ENCODE results near the gene TNIP3. TPM values are rescaled to one million over a fixed set of nuclear protein-coding genes. Genes with fewer than 3 reads are reported as not detected.

Gene TNIP3
- total and polyA plus RNA-seq, 9 of the 15 experiments (the other 6 are each of a cell fraction or from before 2014, with no cell fraction given) = 0.14 TPM; not detected in 8

DNA sequence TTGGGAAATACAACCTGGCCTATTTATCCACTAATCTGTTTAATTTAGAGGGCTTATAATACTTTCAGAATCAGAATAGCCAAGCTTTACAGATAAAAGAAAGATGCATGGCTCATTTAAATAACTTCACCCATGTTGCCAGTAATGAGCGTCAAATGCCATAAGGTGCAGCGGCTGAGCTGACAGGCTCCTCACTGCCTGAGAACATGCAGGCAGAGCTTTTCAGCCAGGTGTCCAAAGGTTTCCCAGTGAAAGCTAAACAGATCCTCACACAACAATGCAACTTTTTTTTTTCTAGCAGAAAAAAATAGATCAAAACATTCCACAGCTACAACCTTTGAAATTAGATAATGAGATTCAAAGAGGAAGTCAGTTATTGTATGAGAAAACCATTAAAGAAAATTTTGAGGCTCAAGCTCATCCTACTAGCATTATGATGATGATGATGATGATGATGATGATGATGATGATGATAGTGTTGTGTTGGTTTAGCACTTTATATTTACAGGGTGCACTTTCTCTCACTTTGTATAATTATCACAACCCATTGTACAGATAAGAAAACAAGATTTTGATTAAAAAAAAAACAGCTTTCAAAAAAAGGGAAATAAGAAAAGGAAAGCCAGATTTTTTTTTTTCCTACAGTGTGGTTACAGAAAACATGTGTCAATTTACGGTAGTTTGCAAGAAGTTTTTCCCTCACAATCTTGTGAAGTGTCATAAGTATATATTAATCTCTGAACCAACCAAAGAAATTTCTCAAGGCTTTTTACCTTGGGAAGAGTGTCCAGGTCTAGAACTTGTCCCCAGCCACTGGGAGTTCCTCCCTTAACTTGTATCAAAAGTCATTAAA, 12.2 kb upstream of the TNIP3 start:
- FAIRE-seq = no peak
- Histone ChIP-seq H3K79me2 (ENCODE audit: control insufficient read depth, insufficient read depth, low read length) (no peaks in the 10 kb centered on the region), H4K20me1 (replicated peaks; ENCODE audit: control insufficient read depth, insufficient read depth, low read length) (no peaks in the 10 kb centered on the region), H3K4me1 (replicated peaks in 1 of 2; ENCODE audit: control insufficient read depth in 2 of 2, insufficient read depth in 2 of 2, low read length in 2 of 2) (no peaks in the 10 kb centered on the region), H3K4me2 (ENCODE audit: insufficient read depth, low read length) (no peak overlapping the region), H3K36me3 (ENCODE audit: control insufficient read depth, insufficient read depth, low read length) (no peaks in the 10 kb centered on the region), H3K9me1 (ENCODE audit: control insufficient read depth, insufficient read depth, low read length) (no peaks in the 10 kb centered on the region), H3K27me3 (ENCODE audit: control insufficient read depth in 2 of 2, insufficient read depth in 2 of 2, low read length in 2 of 2) (no peaks in the 10 kb centered on the region), H2AFZ (ENCODE audit: low read depth, low read length) (no peak overlapping the region), H3K9me3 (replicated peaks; ENCODE audit: control insufficient read depth, insufficient read depth, low read depth, low read length) (no peaks in the 10 kb centered on the region), H3K9ac (ENCODE audit: insufficient read depth in 1 of 2, low read depth in 2 of 2, low read length in 2 of 2) (no peak overlapping the region), H3K4me3 (no peak overlapping the region), H3K27ac (ENCODE audit: extremely low read depth, low read depth, low read length) (no peak overlapping the region)
- DNase-seq (ENCODE audit: extremely low read depth in 1 of 4, low spot score in 3 of 4) = no peak
- CTCF ChIA-PET (ENCODE audit: low intra/inter-chr PET ratio) = no interaction called here
- in situ Hi-C loops (cut with MboI) (no loop called here), intact Hi-C loops (cut with micrococcal nuclease) (no loop called here)
- POLR2A ChIA-PET = no interaction called here
- ATAC-seq = no peak
- WGBS (ENCODE audit: insufficient coverage, low coverage, missing lambda C conversion rate) = 2% methylated on average over 3 of the region's 3 CpGs
- no TSS peak for BruUV-seq (replicated peaks)
- TF ChIP-seq TBP (optimal IDR thresholded peaks at IDR 0.05; ENCODE audit: low read depth, low read length) (no peak), CEBPG (CRISPR knock-in tag; IDR thresholded peaks at IDR 0.05) (no peak), CEBPG (tag; conservative IDR thresholded peaks at IDR 0.05 in 1 of 2, IDR thresholded peaks at IDR 0.05 in 1 of 2) (no peak), ZNF316 (IDR thresholded peaks at IDR 0.05) (no peak), ASH1L (IDR thresholded peaks at IDR 0.05; ENCODE audit: borderline replicate concordance, low read depth, partially characterized antibody) (no peak), BRD4 (IDR thresholded peaks at IDR 0.05) (no peak), HMG20A (CRISPR knock-in tag; conservative IDR thresholded peaks at IDR 0.05) (no peak), POLR2A (conservative IDR thresholded peaks at IDR 0.05) (no peak), E2F3 (CRISPR knock-in tag; IDR thresholded peaks at IDR 0.05) (no peak), SMARCA4 (IDR thresholded peaks at IDR 0.05) (no peak), ZNF668 (CRISPR knock-in tag; IDR thresholded peaks at IDR 0.05) (no peak), PCBP2 (IDR thresholded peaks at IDR 0.05; ENCODE audit: low read depth, low read length, poor library complexity, severe bottlenecking) (no peak)
- TF ChIP-seq, protein P1, sequence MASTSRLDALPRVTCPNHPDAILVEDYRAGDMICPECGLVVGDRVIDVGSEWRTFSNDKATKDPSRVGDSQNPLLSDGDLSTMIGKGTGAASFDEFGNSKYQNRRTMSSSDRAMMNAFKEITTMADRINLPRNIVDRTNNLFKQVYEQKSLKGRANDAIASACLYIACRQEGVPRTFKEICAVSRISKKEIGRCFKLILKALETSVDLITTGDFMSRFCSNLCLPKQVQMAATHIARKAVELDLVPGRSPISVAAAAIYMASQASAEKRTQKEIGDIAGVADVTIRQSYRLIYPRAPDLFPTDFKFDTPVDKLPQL (IDR thresholded peaks at IDR 0.05; ENCODE audit: extremely low read depth, insufficient read length) = no peak
- TF ChIP-seq, protein P2, sequence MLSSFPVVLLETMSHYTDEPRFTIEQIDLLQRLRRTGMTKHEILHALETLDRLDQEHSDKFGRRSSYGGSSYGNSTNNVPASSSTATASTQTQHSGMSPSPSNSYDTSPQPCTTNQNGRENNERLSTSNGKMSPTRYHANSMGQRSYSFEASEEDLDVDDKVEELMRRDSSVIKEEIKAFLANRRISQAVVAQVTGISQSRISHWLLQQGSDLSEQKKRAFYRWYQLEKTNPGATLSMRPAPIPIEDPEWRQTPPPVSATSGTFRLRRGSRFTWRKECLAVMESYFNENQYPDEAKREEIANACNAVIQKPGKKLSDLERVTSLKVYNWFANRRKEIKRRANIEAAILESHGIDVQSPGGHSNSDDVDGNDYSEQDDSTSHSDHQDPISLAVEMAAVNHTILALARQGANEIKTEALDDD (IDR thresholded peaks at IDR 0.05) = no peak
- TF ChIP-seq, protein P3, sequence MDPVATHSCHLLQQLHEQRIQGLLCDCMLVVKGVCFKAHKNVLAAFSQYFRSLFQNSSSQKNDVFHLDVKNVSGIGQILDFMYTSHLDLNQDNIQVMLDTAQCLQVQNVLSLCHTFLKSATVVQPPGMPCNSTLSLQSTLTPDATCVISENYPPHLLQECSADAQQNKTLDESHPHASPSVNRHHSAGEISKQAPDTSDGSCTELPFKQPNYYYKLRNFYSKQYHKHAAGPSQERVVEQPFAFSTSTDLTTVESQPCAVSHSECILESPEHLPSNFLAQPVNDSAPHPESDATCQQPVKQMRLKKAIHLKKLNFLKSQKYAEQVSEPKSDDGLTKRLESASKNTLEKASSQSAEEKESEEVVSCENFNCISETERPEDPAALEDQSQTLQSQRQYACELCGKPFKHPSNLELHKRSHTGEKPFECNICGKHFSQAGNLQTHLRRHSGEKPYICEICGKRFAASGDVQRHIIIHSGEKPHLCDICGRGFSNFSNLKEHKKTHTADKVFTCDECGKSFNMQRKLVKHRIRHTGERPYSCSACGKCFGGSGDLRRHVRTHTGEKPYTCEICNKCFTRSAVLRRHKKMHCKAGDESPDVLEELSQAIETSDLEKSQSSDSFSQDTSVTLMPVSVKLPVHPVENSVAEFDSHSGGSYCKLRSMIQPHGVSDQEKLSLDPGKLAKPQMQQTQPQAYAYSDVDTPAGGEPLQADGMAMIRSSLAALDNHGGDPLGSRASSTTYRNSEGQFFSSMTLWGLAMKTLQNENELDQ (CRISPR knock-in tag; IDR thresholded peaks at IDR 0.05; ENCODE audit: borderline replicate concordance) = no peak
- TF ChIP-seq, protein P4, sequence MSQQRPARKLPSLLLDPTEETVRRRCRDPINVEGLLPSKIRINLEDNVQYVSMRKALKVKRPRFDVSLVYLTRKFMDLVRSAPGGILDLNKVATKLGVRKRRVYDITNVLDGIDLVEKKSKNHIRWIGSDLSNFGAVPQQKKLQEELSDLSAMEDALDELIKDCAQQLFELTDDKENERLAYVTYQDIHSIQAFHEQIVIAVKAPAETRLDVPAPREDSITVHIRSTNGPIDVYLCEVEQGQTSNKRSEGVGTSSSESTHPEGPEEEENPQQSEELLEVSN (IDR thresholded peaks at IDR 0.05; ENCODE audit: borderline replicate concordance in 1 of 2, extremely low read depth in 1 of 2, insufficient read depth in 1 of 2, insufficient read length in 1 of 2, low read depth in 1 of 2, low read length in 1 of 2, poor library complexity in 1 of 2, severe bottlenecking in 1 of 2) = no peak

All from K562 (cell line).